IPS-18c (cell line): ENCODE data around the gene TRIM71.
A peak's percentile ranks its signal among the peaks of the same experiment; 100 is the strongest.
"Not testable (repeated sequence)": the region's sequence is repeated elsewhere in the genome, so short reads cannot be mapped to it uniquely, and the experiment has no call there.

Experiments
- H3K4me3 ChIP-seq: 2 replicates; pipeline ENCODE4 v1.7.0; 2013; ENCODE audit warnings: low read depth, mild to moderate bottlenecking, low read length, moderate library complexity; ENCODE audit not compliant: insufficient read depth
- H3K9me3 ChIP-seq: one replicate; pipeline ENCODE4 v1.6.1; 2013; ENCODE audit warnings: mild to moderate bottlenecking, low read length, moderate library complexity; ENCODE audit not compliant: control insufficient read depth, insufficient read depth

TRIM71 gene

DNA sequence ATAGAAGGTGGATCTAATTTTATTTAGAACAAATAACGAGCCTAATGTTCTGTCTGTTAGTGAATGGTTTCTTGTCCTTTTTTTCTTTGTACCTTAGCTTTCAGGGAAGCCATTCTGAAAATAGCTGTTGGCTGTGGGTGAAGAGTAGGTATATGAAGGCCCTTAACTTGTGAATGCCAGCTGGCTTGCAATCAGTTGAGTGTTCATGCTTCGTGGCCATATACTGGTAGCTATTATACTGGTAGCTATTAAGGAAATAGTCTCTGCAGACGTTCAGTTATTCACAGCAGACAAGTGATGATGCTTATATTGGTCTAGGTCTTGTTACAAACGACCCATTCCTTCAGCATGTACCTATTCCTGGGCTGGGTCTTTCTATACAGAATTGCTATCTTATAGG lies 18.8 kb downstream of the TRIM71 start:
- Histone ChIP-seq H3K4me3 (no peak overlapping the region; the same call in 1 of the 2 replicates), H3K9me3 (no peaks in the 10 kb centered on the region)

DNA sequence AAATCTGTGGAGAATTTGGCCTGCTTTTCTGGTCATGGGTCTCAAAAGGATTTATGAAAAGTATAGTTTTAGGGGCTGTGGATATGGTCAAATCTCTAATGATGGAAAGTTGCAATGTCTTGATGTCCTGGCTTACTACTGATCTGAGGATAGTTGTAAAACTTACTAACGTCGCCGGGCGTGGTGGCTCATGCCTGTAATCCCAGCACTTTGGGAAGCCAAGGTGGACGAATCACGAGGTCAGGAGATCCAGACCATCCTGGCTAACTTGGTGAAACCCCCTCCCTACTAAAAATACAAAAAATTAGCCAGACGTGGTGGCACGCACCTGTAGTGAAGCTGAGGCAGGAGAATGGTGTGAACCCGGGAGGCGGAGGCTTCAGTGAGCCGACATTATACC lies 19.6 kb downstream of the TRIM71 start:
- Histone ChIP-seq H3K9me3 (no peaks in the 10 kb centered on the region), H3K4me3 (peak overlapping the region; percentile 28; the same call in 1 of the 2 replicates)

DNA sequence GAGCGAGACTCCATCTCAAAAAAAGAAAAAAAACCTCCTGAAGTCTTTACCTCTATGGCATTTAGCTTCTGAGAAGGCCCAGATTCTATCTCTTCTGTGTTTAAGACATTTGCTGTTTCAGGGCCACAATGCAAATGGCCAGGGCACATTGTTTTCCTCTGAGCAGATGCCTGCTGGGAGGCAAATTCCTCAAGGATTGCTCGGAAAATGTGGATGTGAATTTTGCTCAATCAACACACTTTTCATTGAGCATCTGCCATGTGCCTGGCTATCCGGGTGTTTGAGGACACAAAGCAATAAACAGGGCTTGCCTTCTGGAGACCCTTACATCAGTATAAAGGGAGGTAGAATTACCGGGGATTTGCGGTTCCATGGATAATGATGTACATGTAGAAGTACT lies 20.0 kb downstream of the TRIM71 start:
- Histone ChIP-seq H3K9me3 (no peaks in the 10 kb centered on the region), H3K4me3 (peak overlapping the region; percentile 28; the same call in 1 of the 2 replicates)

- H3K4me3 ChIP-seq: peak overlapping the region; percentile 37; the same call in 1 of the 2 replicates
- H3K9me3 ChIP-seq: no peaks in the 10 kb centered on the region
Measured at GRCh38 chr3:32839714-32840085, 21.9 kb downstream of the TRIM71 start.

DNA sequence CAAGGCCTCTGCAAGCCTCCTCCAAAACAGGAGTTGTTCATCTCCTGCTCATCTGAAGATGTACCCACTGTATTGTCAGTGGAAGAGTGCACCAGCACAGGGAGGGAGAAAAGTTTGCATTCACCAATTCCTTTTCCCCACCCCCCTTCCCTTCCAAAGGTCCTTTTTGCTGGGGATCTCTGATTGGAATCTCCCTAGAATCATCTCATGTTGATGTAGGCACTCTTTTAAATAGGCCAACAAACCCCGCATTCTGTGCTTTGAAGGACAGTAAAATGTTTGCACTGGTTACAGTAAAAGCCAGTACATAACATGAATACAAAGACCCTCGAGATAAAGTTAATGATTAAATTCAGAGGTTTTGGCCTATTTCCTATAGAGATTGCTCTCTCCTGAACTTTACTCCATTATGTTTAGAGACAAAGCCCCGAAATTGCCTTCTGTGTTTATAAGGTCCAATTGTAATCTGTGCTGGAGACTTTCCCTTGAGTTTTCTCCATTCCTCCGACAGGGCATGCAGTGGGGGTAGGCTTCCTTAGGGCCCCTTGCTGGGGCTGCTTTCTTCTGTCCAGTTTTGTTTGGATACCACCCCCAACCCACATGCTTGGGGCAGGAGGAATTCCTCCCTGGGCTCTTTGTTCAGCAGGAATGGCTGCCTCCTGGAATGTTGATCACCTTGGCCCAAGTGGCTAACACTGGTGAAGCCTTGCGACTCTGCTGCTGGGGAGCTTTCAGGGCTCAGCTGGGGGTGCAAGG lies 22.5 kb downstream of the TRIM71 start:
- peak overlapping the region; percentile 37 for H3K4me3 ChIP-seq
- H3K9me3 ChIP-seq: no peaks in the 10 kb centered on the region

GRCh38 chr3:32841341-32841740 lies 23.5 kb downstream of the TRIM71 start:
- no peak overlapping the region; the same call in 1 of the 2 replicates for H3K4me3 ChIP-seq
- H3K9me3 ChIP-seq: no peaks in the 10 kb centered on the region

GRCh38 chr3:32841867-32842470 lies 24.2 kb downstream of the TRIM71 start:
- peak overlapping the region; percentile 11; the same call in 1 of the 2 replicates for H3K4me3 ChIP-seq
- no peaks in the 10 kb centered on the region for H3K9me3 ChIP-seq

DNA sequence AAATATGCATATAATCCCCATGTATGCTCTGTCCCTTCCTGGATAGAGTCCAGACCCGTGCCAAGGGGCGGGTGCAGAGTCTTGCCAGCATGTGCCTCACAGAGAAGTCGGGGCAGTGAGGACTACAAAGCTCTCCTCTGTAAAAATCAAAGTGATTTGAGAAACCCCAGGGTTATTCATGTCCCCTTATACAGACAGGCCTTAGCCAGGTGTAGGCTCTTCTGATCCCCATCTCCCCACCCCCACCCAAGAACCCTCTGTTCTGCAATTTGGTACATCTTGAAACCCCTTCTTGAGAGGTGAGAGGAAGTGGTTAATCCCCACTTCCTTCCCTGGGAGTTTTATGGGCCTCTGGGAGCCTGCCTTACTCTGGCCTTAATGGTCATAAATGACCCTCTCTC lies 24.7 kb downstream of the TRIM71 start:
- H3K9me3 ChIP-seq: no peaks in the 10 kb centered on the region
- H3K4me3 ChIP-seq: peak overlapping the region; percentile 11; the same call in 1 of the 2 replicates

DNA sequence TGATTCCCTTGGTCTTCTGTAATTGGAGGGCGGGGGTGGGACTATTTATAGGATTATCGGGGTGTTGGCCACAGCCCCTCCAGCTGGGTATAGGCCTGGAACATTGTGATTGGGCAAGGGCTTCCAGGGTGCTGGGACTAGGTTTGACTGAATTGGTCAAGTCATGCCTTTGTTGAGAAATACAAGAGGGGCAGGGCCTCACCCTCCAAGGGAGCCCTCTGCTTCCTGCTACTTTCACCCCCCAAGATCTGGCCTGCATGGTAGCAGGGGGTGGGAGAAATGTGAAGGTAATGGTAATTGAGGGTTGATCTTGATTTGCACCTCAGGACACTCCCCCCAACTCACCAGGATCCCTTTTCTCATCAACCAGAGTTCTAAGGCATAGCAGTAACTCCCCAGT lies 25.2 kb downstream of the TRIM71 start:
- H3K4me3 ChIP-seq: peak overlapping the region; percentile 32; the same call in 1 of the 2 replicates
- no peaks in the 10 kb centered on the region for H3K9me3 ChIP-seq

- Histone ChIP-seq H3K9me3 (no peaks in the 10 kb centered on the region), H3K4me3 (peak overlapping the region; percentile 32; the same call in 1 of the 2 replicates)
Measured at GRCh38 chr3:32843510-32844321, 25.9 kb downstream of the TRIM71 start.

DNA sequence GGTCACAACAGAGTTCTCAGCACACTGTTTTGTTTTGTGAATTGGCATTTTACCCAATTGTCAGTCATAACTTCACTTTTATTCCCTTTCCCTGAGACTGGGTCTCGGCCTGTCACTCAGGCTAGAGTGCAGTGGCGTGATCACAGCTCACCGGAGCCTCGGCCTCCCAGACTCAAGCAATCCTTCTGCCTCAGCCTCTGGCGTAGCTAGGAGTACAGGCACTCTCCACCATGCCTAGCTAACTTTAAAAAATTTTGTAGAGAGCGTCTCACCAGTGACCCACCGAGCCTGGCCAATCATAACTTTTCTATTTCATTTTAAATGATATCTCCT lies 26.5 kb downstream of the TRIM71 start:
- Histone ChIP-seq H3K9me3 (no peaks in the 10 kb centered on the region), H3K4me3 (peak overlapping the region; percentile 2; the same call in 1 of the 2 replicates)

- H3K9me3 ChIP-seq: no peaks in the 10 kb centered on the region
- peak overlapping the region; percentile 2; the same call in 1 of the 2 replicates for H3K4me3 ChIP-seq
Measured at GRCh38 chr3:32844914-32845313, 27.1 kb downstream of the TRIM71 start.

DNA sequence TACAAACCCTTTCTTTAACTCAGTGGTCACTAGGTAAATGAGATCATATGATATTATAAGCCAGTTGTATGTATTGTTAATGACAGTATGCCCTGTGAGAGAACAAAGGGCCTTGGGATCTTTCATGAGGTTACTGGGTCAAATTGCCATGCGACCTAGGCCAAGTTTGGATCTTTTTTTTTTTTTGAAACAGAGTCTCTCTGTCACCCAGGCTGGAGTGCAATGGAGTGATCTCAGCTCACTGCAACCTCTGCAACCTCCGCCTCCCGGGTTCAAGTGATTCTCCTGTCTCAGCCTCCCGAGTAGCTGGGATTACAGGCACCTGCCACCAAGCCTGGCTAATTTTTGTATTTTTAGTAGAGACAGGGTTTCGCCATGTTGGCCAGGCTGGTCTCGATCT lies 27.7 kb downstream of the TRIM71 start:
- not testable (repeated sequence) for H3K9me3 ChIP-seq

DNA sequence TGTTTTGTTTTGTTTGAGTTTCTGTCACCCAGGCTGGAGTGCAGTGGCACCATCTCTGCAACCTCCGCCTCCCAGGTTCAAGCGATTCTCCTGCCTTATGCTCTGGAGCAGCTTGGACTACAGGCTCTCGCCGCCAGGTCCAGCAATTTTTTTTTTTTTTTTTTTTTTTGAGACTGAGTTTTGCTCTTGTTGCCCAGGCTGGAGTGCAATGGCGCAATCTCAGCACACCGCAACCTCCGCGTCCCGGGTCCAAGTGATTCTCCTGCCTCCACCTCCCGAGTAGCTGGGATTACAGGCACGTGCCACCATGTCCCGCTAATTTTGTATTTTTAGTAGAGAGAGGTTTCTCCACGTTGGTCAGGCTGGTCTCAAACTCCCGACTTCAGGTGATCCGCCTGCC lies 29.2 kb downstream of the TRIM71 start:
- H3K9me3 ChIP-seq, H3K4me3 ChIP-seq: not testable (repeated sequence)

More for the DNA sequence above, 27.7 kb downstream of the TRIM71 start:
- not testable (repeated sequence) for H3K4me3 ChIP-seq

DNA sequence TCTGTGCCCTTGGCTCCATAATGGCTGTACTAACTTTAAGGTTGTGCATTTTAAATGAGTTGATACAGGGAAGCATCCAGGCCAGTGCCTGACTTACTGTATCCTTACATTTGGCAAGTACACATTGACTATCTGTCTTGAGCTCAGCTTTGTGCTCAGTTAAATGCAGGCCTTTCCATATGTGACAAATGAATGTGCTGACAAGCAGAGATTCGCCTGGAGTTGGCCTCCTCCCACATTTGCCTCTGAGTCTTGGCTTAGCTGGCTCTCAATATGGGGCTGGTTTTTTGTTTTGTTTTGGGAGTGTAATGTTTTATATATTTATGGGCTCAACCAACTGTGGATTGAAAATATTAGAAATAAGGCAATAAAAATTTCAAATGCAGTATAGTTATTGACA lies 29.7 kb downstream of the TRIM71 start:
- H3K4me3 ChIP-seq: no peak overlapping the region
- H3K9me3 ChIP-seq: no peaks in the 10 kb centered on the region

DNA sequence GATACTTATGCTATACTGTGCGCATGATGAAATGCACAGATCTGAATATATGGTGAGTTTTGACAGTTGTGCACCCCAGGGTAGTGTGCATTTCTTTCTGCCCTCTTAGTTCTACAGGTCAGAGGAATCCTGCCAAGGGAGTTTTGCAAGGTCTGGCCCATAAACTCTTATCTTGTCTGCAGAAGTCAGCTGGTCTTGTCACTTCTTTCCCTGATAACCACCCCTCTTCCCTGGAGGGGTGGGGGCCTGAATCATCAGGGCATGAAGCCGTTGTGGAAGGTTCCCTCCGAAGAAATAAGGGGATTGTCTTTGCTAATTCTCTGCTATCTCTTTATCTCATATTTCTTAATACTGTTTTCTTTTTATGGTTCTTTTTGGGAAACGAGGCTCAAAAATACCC lies 30.4 kb downstream of the TRIM71 start:
- no peaks in the 10 kb centered on the region for H3K9me3 ChIP-seq
- no peak overlapping the region for H3K4me3 ChIP-seq

DNA sequence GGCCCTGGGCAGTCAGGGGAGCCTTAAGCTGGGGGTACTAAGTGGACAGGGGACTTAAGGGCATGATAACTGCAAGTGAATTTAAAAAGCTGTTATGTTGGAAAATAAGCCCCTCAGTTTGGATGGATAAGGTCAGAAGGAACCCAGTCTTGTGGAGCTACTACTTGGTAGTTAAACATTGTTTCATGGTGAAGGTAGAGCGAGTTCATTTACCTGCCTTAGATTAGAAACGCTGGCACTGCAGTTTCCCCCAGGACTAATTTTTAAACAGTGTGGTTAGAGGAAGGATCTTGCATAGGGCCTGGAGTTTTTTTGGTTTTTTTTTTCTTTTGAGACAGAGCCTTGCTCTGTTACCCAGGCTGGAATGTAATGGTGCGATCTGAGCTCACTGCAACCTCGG lies 31.2 kb downstream of the TRIM71 start:
- Histone ChIP-seq H3K4me3 (no peak overlapping the region), H3K9me3 (no peaks in the 10 kb centered on the region)

- Histone ChIP-seq H3K9me3 (no peaks in the 10 kb centered on the region), H3K4me3 (no peak overlapping the region)
Measured at GRCh38 chr3:32850226-32850625, 32.4 kb downstream of the TRIM71 start.
